ENCODE measurements around the gene ACOT12.

ACOT12 gene

GRCh38 chr5:81315336-81315735 is 78.6 kb downstream of the ACOT12 start:
- TF ChIP-seq CTCF (IDR thresholded peaks at IDR 0.05; ENCODE audit: insufficient read depth, low read length, missing control alignments) = no peak
- no peak overlapping the region for H3K4me3 ChIP-seq (ENCODE audit: low read depth, low read length)
- POLR2A ChIA-PET = interaction anchor here (1.7 kb wide), 1 partner anchor 13 kb away, joined by 7 read pairs; the partner anchor contains the start of gene ZCCHC9
- peak; percentile 44 for DNase-seq (ENCODE audit: low read depth, low spot score)
- CTCF ChIA-PET = interaction anchor here (1.0 to 3.8 kb wide), 4 partner anchors 13 to 850 kb away, joined by 3 to 30 read pairs (median 8); partner anchors contain the start of gene ZCCHC9

GRCh38 chr5:81314581-81314980 is 79.4 kb downstream of the ACOT12 start:
- TF ChIP-seq CTCF (IDR thresholded peaks at IDR 0.05; ENCODE audit: insufficient read depth, low read length, missing control alignments) = no peak
- ChIA-PET POLR2A (interaction anchor here (1.7 kb wide), 1 partner anchor 12 kb away, joined by 7 read pairs; the partner anchor contains the start of gene ZCCHC9), CTCF (interaction anchor here (1.0 to 3.8 kb wide), 3 partner anchors 12 to 105 kb away, joined by 3 to 30 read pairs (median 14); partner anchors contain the start of gene ZCCHC9)
- DNase-seq (ENCODE audit: low read depth, low spot score) = no peak
- no peak overlapping the region for H3K4me3 ChIP-seq (ENCODE audit: low read depth, low read length)

- DNase-seq (ENCODE audit: low read depth, low spot score) = no peak
- no peak overlapping the region for H3K4me3 ChIP-seq (ENCODE audit: low read depth, low read length)
- TF ChIP-seq CTCF (IDR thresholded peaks at IDR 0.05; ENCODE audit: insufficient read depth, low read length, missing control alignments) = no peak
- POLR2A ChIA-PET = interaction anchor here (0.7 kb wide), 1 partner anchor 12 kb away, joined by 3 read pairs; no protein-coding TSS in a partner anchor
- CTCF ChIA-PET = interaction anchor here (3.3 to 3.8 kb wide), 2 partner anchors 11 to 15 kb away, joined by 14 to 30 read pairs; partner anchors contain the start of gene ZCCHC9
Observed at GRCh38 chr5:81313686-81314085, 80.2 kb downstream of the ACOT12 start.

GRCh38 chr5:81313278-81313677 is 80.7 kb downstream of the ACOT12 start:
- H3K4me3 ChIP-seq (ENCODE audit: low read depth, low read length) = no peak overlapping the region
- CTCF ChIA-PET = interaction anchor here (3.3 to 3.8 kb wide), 2 partner anchors 10 to 15 kb away, joined by 14 to 30 read pairs; partner anchors contain the start of gene ZCCHC9
- TF ChIP-seq CTCF (IDR thresholded peaks at IDR 0.05; ENCODE audit: insufficient read depth, low read length, missing control alignments) = no peak
- no peak for DNase-seq (ENCODE audit: low read depth, low spot score)
- POLR2A ChIA-PET = interaction anchor here (0.7 kb wide), 1 partner anchor 11 kb away, joined by 3 read pairs; no protein-coding TSS in a partner anchor

GRCh38 chr5:81310402-81311063 is 83.4 kb downstream of the ACOT12 start:
- CTCF ChIA-PET = interaction anchor here (3.4 kb wide), 1 partner anchor 11 kb away, joined by 29 read pairs; the partner anchor contains the start of gene ZCCHC9
- POLR2A ChIA-PET = no interaction called here
- no peak for TF ChIP-seq CTCF (IDR thresholded peaks at IDR 0.05; ENCODE audit: insufficient read depth, low read length, missing control alignments)
- DNase-seq (ENCODE audit: low read depth, low spot score) = no peak
- H3K4me3 ChIP-seq (ENCODE audit: low read depth, low read length) = no peak overlapping the region

- POLR2A ChIA-PET = no interaction called here
- DNase-seq (ENCODE audit: low read depth, low spot score) = no peak
- CTCF ChIA-PET = interaction anchor here (3.4 kb wide), 1 partner anchor 9 kb away, joined by 29 read pairs; the partner anchor contains the start of gene ZCCHC9
- TF ChIP-seq CTCF (IDR thresholded peaks at IDR 0.05; ENCODE audit: insufficient read depth, low read length, missing control alignments) = no peak
- no peak overlapping the region for H3K4me3 ChIP-seq (ENCODE audit: low read depth, low read length)
Observed at GRCh38 chr5:81308836-81309235, 85.1 kb downstream of the ACOT12 start.
